Measurements from ENCODE around the gene ALPK1.
"Not testable (repeated sequence)": the region's sequence is repeated elsewhere in the genome, so short reads cannot be mapped to it uniquely, and the experiment has no call there.

ALPK1 gene

GRCh38 chr4:112296949-112297880 is at the start of gene ALPK1:
TSS of gene ALPK1 (plus strand) at chr4:112297369.
- no peak for DNase-seq (ENCODE audit: low read depth)

- no peak for DNase-seq (ENCODE audit: low read depth)
These were observed 46.0 kb upstream of the ALPK1 start for GRCh38 chr4:112251019-112251643.

DNA sequence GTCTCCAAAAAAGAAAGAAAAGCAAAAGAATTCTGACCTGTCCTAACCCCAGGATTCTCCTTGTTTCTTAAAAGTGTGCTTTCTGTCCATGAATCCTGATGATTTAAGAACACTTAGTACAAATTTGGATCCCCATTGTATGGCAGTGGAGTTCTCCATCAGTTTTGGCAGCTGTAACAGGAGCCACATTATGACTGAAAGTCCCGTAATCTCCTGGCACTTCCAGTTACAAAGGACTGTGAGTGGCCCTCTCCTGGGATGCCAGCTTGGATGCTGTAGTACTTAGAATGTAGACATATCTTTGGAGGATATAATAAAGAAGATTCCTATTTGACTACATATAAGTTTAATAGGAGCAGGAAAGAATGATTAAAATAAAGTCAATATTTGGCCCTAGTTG is 44.9 kb upstream of the ALPK1 start:
- no peak for DNase-seq (ENCODE audit: low read depth)

- DNase-seq (ENCODE audit: low read depth): no peak
These were observed 43.7 kb upstream of the ALPK1 start for GRCh38 chr4:112253382-112254000.

DNA sequence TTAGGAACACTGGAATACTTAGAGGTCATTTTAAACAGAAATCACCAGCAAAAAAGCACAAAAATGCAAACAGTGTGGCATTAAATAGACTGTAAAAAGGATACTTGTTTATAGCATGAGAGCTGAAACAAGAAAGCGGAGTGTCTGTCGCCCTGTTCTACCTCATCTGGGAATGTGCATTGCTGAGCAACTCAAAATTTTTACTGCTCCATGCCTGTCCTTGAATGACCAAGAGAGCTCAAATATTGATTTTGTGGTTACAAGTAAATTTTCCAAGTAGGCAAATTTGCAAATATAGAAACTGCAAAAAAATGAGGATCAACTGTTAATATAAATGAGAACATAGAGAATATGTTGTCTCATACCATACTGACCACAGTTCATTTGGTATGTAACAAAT is 40.1 kb upstream of the ALPK1 start:
- DNase-seq (ENCODE audit: low read depth): no peak

GRCh38 chr4:112266823-112267222 is 30.3 kb upstream of the ALPK1 start:
- DNase-seq (ENCODE audit: low read depth): no peak

GRCh38 chr4:112270051-112270450 is 27.1 kb upstream of the ALPK1 start:
- no peak for DNase-seq (ENCODE audit: low read depth)

DNA sequence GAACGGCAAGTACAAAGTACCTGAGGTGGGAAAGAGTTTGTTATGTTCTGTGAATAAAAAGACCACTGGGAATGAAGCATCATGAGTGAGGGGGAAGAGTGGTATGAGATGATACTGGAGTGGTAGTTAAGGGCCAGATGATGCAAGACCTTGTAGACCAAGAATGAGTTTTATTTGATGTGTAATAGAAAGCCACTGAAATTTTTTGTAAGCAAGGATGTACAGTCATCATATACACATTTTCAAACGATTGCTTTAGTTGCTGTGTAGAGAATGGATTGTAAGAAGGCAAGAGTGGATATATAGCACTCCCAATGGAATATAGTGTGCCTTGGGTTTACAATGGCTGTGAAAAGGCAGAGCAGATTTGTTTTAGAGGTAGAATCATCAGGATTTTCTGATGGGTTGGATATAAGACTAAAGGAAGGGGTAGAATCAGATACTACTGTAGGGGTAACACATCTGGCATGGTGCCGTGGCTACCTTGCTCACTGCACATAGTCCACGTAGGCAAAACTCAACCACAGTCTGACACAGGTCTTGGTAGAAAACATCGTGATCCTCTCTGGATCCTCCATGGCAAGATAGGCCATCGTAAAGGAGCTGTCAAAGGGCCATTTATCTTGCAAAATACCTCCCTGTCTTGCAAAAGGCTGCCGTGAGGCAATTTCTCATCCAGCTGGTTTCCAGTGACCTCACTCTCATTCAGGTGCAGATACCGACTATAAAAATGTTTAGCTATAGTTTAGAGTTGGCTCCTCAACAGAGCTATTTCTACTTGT is 26.3 kb upstream of the ALPK1 start:
- no peak for DNase-seq (ENCODE audit: low read depth)

DNA sequence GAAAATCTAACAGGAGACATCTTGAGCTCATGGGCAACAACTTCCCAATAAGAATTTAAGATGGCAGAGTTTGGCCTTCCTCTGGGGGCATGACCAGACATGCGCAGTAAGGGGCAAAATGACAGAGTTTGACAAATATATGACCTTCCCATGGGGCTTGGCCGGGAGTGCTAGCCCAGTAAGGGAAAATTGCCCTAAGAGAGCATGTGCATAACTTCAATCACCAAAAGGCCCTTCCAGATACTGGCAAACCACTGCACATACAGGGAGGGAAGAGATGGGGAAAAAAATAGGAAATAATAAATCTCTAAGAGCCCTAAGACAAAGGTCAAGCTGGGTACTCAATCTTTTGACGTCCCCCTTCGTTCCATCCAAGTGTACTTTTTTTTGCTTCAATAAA is 24.9 kb upstream of the ALPK1 start:
- DNase-seq (ENCODE audit: low read depth): no peak

DNA sequence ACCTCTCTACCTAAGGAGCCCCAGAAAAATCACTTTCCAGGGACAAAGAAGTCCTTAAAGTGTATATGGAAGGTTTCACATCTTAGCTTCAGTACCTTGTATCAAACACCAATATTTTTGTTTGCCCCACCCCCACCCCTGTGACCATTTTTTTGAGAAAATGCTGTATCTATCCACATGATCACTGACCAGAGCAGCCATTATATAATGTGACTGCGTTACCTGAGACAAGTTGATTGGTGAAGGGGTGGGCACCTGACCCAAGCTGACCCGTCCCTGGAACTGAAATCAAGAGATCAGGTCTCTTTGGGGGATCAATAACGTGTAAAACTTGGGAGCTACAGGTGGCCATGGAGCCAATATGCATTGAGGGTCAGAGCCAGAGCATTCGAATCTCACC is 22.2 kb upstream of the ALPK1 start:
- no peak for DNase-seq (ENCODE audit: low read depth)

DNA sequence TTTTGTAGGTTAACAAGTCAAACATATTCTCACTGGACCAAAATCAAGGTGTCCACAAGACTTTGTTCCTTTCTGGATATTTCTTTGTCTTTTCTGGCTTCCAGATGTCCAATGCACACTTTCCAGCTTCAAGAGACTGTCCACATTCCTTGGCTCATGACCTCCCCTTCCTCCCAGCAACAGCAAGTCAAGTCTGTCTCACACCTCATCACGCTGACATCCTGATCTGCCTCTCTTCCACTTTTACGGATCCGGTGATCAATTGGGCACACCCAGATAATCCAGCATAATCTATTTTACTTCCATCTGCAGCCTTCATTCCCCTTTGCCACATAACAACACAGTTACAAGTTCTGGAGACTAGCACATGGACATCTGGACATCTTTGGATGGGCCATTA is 21.1 kb upstream of the ALPK1 start:
- DNase-seq (ENCODE audit: low read depth): no peak

DNA sequence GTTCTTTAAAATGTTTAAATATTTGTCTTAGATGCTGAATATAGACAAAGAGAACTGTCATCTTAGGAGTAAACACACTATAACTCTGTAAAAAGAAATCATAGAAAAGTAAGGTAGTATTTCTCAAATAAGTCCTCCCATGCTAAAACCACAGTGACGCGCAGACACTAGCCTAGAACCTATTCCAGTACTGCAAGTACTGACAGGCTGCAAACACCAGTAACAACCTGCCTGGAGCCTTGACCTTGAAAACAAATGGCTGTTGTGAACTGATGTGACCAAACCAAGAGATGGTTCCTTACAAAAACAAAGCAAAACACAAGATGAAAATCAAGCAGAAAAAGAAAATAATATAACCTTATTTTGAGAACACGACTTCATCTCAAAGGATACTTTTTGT is 19.9 kb upstream of the ALPK1 start:
- DNase-seq (ENCODE audit: low read depth): no peak

GRCh38 chr4:112277705-112278448 is 19.3 kb upstream of the ALPK1 start:
- DNase-seq (ENCODE audit: low read depth): no peak

- no peak for DNase-seq (ENCODE audit: low read depth)
These were observed 17.9 kb upstream of the ALPK1 start for GRCh38 chr4:112279025-112279881.

DNA sequence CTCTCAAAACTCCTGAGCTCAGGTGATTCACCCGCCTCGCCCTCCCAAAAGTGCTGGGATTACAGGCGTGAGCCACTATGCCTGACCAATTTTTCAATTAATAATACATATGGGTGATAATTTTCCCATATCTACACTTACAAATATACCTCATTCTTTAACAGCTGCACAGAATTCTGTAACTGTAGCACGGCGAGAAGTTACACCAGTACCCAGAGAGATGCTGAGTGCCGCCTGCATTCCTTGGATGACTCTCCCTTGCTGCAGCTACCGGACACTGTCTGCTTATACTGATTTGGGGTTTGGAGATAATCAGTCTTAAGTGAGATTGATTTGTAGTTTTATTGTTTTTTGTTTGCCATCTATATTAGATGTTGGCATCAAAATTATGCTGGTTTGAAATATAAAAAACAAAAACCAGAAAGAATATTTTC is 17.3 kb upstream of the ALPK1 start:
- DNase-seq (ENCODE audit: low read depth): no peak

DNA sequence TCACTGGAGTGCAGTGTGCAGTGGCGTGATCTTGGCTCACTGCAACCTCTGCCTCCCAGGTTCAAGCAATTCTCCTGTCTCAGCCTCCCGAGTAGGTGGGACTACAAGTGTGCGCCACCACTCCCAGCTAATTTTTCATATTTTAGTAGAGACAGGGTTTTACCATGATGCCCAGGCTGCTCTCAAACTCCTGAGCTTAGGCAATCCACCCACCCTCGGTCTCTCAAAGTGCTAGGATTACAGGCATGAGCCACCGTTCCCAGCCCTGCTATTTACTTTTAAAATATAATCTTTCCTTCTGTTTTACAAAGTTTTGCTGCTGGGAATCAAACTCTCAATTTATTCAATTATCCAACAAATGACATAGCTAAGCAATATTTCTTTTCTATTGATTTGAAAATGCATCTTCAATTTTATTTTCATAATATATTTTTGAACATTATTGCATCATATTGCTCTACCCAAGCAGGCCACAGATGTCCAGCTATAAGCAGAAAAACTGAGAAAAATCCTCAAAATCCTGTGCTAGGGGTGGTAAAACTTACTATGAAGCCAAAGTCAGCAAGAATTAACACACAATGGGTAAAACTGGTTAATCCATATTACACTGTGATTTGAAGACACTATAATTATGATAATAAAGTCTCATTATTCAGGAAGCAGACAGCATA is 16.6 kb upstream of the ALPK1 start:
- no peak for DNase-seq (ENCODE audit: low read depth)

GRCh38 chr4:112281895-112282398 is 15.2 kb upstream of the ALPK1 start:
- not testable (repeated sequence) for DNase-seq (ENCODE audit: low read depth)

- no peak for DNase-seq (ENCODE audit: low read depth)
These were observed 14.1 kb upstream of the ALPK1 start for GRCh38 chr4:112282860-112283667.

DNA sequence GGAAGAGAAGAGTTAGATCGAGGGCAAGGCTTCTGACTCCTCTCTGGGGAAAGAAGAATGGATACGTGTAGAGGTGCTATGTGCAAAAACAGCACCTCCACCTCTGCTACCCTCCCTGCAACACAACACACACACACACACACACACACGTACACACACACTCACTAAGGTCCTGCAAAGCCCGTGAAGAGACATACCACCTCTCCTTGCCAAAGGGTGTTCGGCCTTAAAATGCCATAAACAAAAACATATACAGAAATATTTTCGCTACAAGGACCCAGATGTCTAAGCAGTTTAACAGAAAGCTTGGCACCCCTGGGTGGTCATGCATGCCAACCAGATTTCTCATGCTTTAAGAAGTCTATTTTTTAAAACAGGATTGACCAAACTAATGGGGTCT is 13.0 kb upstream of the ALPK1 start:
- DNase-seq (ENCODE audit: low read depth): no peak
